ENCODE results near the gene KRTAP10-7.
"Not testable (repeated sequence)": the region's sequence is repeated elsewhere in the genome, so short reads cannot be mapped to it uniquely, and the experiment has no call there.

Gene KRTAP10-7

DNA sequence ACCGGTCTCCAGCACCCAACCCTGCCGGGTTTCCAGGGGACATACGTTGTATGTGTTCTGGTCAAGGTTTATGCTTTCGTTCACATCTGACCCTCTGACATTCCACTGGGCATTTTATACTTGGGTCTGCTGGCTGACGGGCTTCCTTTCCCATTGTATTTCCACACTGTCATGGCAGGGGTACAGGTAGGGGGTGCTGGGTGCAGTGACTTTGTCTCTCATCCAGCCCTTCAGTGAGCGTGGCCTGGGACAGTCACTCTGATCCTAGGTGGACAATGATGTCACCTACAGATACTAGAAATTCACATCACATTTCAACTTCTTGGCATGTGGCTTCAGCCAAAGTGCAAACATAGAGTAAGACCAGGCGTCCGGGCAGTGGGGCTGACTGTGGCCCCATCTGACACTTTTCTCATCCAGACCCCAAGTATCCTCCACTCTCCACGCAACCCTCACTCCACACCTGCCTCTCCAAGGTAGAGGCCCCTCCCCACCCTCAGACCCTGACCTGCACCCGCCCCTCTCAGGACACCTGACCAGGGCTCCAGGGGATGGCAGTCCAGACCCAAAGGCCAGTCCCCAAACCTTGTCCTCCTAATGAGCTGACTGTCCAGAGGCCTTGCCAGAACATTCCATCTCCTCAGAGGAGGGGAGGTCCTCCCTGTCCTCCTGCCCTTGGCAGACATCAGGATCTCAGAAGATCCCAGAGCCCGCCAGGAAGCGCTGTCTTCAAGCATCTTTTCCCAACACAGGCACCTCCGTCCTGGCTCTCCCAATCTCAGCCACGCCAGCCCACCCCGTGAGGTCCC is 36.0 kb downstream of the KRTAP10-7 start:
- no peak for DNase-seq (ENCODE audit: low read depth in 2 of 2)

- DNase-seq (ENCODE audit: low read depth in 2 of 2), result no peak
Measured at GRCh38 chr21:44637018-44637850, 36.8 kb downstream of the KRTAP10-7 start, which contains the start of gene KRTAP10-10. Gene KRTAP10-10 (plus strand): TSS chr21:44637356. CDS start chr21:44637418, 62 bp downstream.

GRCh38 chr21:44637851-44638348 is 37.5 kb downstream of the KRTAP10-7 start:
- not testable (repeated sequence) for DNase-seq (ENCODE audit: low read depth in 2 of 2)

GRCh38 chr21:44638506-44639330 is 38.3 kb downstream of the KRTAP10-7 start:
- DNase-seq (ENCODE audit: low read depth in 2 of 2), result not testable (repeated sequence)

DNA sequence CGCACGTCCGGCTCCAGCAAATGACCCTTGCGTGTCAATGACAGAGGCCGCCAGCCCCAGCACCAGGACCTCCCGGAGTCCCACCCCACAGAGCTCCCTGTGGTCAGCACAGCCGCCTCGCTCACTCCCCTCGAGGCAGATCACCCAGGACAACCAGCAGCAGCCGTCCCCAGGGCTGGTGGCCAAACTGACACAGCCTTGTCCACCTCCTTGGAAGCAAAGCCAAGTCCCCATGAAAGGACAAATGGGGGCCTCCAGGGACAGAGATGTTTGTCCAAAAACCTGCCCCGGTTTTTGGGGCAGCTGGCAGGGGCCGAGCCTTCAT is 38.9 kb downstream of the KRTAP10-7 start:
- DNase-seq (ENCODE audit: low read depth in 2 of 2), result no peak

DNA sequence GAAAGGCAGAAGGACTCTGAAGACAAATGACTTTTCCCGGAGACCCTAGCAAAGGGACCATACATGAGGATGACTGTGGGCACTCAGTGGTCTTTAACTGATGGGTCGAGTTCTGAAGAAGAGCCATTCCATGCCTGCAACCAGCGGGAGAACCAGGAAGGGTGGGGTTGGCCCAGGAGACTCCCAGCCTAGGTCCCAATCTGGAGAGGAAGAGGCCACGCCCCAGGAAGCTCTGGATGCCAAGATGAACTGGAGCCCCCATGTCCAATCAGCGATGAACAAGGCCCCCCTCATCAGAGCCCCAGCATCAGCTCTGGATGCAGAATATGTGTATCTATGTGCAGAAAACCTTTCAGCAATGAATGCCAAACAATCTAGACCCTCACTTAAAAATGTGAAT is 40.4 kb downstream of the KRTAP10-7 start:
- no peak for DNase-seq (ENCODE audit: low read depth in 2 of 2)

DNA sequence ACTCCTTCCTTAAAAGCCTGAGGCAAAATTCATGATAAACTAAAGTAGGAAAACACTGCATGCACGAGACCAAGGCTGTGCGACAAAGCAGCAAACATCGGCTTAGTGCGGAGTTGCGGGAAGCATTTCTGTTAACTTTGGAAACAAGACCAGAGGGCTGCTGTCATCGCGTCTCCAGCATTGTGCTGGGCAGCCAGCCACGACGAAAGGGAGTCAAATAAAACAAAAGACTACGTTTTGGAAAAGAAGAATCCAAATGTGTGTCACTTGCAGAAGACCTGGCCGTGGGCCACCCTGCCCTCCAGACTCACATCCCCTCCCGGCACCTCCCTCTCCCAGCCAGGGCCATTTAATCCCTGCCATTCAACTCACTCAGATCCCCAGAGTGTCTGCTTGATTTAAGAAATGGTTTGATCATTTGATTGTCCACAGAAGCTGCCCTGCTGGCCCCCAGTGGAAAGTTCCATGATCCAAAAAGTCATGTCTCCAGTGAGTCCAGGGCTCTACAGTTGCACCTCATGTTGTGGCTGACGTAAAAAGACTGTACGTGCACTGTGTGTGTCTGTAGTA is 43.4 kb downstream of the KRTAP10-7 start:
- no peak for DNase-seq (ENCODE audit: low read depth in 2 of 2)

DNA sequence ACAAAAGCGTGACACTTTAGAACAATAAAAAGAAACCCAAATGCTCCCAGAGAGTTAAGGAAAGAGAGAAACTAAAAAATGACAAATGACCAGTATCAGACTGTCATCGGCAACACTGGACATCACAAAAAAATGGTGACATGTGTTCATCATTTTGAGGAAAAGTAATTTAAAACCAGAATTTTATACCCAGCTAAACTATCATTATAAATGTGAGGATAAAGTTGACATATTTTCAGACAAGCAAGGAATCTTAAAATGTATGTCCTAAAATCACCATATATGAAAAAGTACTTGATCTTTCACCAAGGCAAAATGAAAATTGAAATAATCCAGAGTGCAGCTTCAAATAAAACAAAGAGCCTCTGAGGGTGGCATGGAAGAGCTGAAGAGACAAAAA is 44.5 kb downstream of the KRTAP10-7 start:
- DNase-seq (ENCODE audit: low read depth in 2 of 2), result no peak

GRCh38 chr21:44646366-44647221 is 46.2 kb downstream of the KRTAP10-7 start, which contains the start of gene KRTAP10-11:
Gene KRTAP10-11 (plus strand): TSS chr21:44646414. CDS start chr21:44646459, 45 bp downstream.
- DNase-seq (ENCODE audit: low read depth in 2 of 2), result not testable (repeated sequence)

GRCh38 chr21:44647222-44647552 is 46.8 kb downstream of the KRTAP10-7 start:
- no peak for DNase-seq (ENCODE audit: low read depth in 2 of 2)

DNA sequence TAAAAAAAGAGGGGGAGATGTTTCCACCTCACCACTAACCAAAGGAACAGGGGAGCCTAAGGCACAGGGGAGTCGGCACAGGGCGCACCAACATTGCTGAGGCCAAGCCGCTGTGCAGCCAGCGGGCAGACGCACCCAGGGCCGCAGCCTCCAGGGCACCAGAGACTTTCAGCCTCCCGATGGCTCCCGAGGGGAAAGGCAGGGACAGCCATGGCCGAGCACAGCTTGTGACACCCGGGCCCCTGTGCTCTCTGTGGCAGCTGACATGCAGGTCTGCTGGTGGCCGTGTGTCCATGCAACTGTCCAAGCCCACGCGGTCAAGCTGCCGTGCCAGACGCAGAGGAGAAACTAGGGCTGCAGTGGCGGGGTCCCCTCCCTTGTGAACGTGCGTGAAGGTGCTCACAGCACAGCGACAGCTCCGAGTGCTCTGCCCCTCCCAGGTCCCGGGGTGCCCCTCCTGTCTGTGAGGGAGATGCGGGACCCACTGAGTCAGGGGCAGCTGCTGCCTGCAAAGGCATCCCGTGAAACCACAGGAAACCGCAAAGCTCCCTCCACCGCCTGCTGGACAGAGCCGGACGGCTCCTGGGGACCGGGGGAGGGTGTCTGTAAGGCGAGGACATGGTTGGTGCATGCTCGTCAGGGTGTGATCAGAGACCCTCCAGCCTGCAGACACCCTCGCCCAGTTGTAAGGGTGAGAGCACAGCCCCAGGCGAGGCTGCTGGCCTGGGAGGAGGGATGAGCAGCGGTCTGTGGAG is 48.3 kb downstream of the KRTAP10-7 start:
- DNase-seq (ENCODE audit: low read depth in 2 of 2), result no peak

GRCh38 chr21:44649521-44650100 is 49.2 kb downstream of the KRTAP10-7 start:
- no peak for DNase-seq (ENCODE audit: low read depth in 2 of 2)

- DNase-seq (ENCODE audit: low read depth in 2 of 2), result no peak
Measured at GRCh38 chr21:44650265-44650972, 50.0 kb downstream of the KRTAP10-7 start.

DNA sequence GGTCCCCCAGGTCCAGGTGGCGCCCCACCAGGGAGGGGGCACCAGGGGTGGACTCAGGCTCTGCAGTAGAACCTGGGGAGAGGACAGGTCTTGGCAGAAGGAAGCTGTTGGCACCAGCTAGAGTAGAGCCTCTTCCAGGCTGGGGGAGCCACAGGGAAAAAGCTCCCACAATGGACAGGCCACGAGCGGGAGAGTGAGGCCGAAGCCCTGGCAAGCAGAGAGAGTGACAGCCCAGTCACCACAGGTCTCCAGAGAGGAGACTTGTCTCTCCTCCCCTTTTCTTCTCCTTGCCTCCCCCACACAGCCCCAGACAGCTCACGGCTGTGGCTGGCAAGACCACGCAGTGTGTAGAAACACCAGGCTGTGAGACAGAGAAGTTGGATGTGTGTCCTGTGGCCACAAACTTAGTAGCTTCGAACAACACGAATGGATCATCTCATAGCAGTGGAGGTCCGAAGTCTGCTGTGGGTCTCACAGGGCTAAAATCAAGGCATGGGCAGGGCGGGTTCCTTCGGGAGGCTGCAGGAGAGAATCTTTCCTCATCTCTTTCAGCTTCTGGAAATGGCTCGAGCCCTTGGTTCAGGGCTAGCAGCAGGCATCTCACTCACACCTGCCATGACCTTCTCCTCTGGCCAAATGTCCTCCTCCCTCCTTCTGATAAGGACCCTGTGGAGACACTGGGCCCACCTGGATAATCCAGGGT is 50.7 kb downstream of the KRTAP10-7 start:
- DNase-seq (ENCODE audit: low read depth in 2 of 2), result no peak
